Upper lobe of left lung (tissue), 4 donors: ENCODE measurements around the gene PBX4.

Experiments
- EP300 ChIP-seq, 4 donors: sonication (generic); formaldehyde crosslinking; IDR thresholded peaks; one replicate each; pipeline ENCODE4 v1.5.1; 2017; ENCODE audit warnings: antibody characterized with exemption in 4 of 4, control low read depth in 2 of 4
- POLR2A ChIP-seq, 4 donors: fragments of 450-650 bp; IDR thresholded peaks; one replicate each; pipeline ENCODE4 v1.5.1; 2016 to 2017; ENCODE audit warnings: antibody characterized with exemption in 4 of 4, mild to moderate bottlenecking in 2 of 4
- POLR2AphosphoS5 ChIP-seq, 2 donors: sonication (generic); formaldehyde crosslinking; IDR thresholded peaks; one replicate each; pipeline ENCODE4 v1.5.1; 2017; ENCODE audit warnings: antibody characterized with exemption in 2 of 2
- TF ChIP-seq, protein P1 (sequence below), 6 experiments: fragments of 450-650 bp in 4 of 6; fragments of 200-600 bp in 2 of 6; sonication (generic) in 2 of 6; IDR thresholded peaks; one replicate each; pipeline ENCODE4 v1.5.1; 2016 to 2019; ENCODE audit warnings: antibody characterized with exemption in 6 of 6

DNA sequence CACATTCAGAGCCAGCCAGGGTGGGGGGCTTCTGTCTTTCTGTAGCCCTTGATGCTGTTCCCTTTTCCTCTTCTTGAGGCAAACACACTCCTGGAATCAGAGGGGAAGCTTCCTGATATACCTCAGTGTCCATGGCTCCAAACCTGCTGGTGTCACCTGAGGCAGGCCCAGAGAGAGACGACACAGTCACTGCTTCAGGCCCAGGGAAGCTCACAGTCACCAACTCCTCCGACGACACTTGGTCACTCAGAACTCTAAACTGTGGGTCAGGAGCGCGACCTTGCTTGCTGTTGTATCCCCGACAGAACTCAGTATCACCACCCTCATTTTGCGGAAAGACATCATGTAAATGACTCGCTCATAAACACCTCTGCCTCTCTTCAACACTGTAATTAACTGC is 43.9 kb upstream of the PBX4 start:
- TF ChIP-seq POLR2A (IDR thresholded peaks at IDR 0.05) (no peak), POLR2AphosphoS5 (IDR thresholded peaks at IDR 0.05) (no peak), EP300 (IDR thresholded peaks at IDR 0.05) (no peak)
- TF ChIP-seq, protein P1, sequence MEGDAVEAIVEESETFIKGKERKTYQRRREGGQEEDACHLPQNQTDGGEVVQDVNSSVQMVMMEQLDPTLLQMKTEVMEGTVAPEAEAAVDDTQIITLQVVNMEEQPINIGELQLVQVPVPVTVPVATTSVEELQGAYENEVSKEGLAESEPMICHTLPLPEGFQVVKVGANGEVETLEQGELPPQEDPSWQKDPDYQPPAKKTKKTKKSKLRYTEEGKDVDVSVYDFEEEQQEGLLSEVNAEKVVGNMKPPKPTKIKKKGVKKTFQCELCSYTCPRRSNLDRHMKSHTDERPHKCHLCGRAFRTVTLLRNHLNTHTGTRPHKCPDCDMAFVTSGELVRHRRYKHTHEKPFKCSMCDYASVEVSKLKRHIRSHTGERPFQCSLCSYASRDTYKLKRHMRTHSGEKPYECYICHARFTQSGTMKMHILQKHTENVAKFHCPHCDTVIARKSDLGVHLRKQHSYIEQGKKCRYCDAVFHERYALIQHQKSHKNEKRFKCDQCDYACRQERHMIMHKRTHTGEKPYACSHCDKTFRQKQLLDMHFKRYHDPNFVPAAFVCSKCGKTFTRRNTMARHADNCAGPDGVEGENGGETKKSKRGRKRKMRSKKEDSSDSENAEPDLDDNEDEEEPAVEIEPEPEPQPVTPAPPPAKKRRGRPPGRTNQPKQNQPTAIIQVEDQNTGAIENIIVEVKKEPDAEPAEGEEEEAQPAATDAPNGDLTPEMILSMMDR (IDR thresholded peaks at IDR 0.05), result no peak
